Choroid plexus epithelial cell (primary cell): ENCODE data around the gene LIPC.

Source experiments
- DNase-seq: peaks from one replicate; pipeline ENCODE4 v3.0.0-alpha.2; 2010; ENCODE audit warnings: low read depth
- H3K4me3 ChIP-seq: 2 replicates; pipeline ENCODE4 v1.5.1; 2011; ENCODE audit warnings: low read depth, mild to moderate bottlenecking, control low read depth, low read length, moderate library complexity
- CTCF ChIP-seq: conservative IDR thresholded peaks from 2 replicates; pipeline ENCODE4 v1.5.1; 2011; ENCODE audit warnings: low read depth, mild to moderate bottlenecking, control low read depth, inconsistent platforms, low read length, moderate library complexity

Gene LIPC

GRCh38 chr15:58459560-58459959 is 27.8 kb downstream of the LIPC start:
- TF ChIP-seq CTCF: no peak
- DNase-seq: no peak
- no peak overlapping the region for H3K4me3 ChIP-seq

- no peak overlapping the region for H3K4me3 ChIP-seq
- no peak for DNase-seq
- no peak for TF ChIP-seq CTCF
Observed at GRCh38 chr15:58460116-58460790, 28.5 kb downstream of the LIPC start.

GRCh38 chr15:58460872-58461271 is 29.1 kb downstream of the LIPC start:
- no peak for TF ChIP-seq CTCF
- no peak for DNase-seq
- no peak overlapping the region for H3K4me3 ChIP-seq

- TF ChIP-seq CTCF: no peak
- no peak for DNase-seq
- H3K4me3 ChIP-seq: no peak overlapping the region
Observed at GRCh38 chr15:58462547-58462946, 30.8 kb downstream of the LIPC start.

GRCh38 chr15:58462973-58463663 is 31.3 kb downstream of the LIPC start:
- TF ChIP-seq CTCF: no peak
- no peak overlapping the region for H3K4me3 ChIP-seq
- DNase-seq: no peak

- H3K4me3 ChIP-seq: no peak overlapping the region
- TF ChIP-seq CTCF: no peak
- no peak for DNase-seq
Observed at GRCh38 chr15:58463815-58464650, 32.2 kb downstream of the LIPC start.
